ENCODE measurements around the gene ZDHHC9. TPM values are rescaled to one million over a fixed set of nuclear protein-coding genes. Genes with fewer than 3 reads are reported as not detected.

The ZDHHC9 gene
- polyA plus RNA-seq (2013) = 31.7 and 34.2 TPM in 2 replicates

- H3K14ac ChIP-seq (ENCODE audit: low read length) = no peak within 1 kb of the TSS
- H3K4me3 ChIP-seq (ENCODE audit: low read depth, low read length) = peak within 1 kb of the TSS; percentile 93
- no peaks in the 10 kb centered on the region for H3K27me3 ChIP-seq (ENCODE audit: insufficient read depth, low read length)
- peak within 1 kb of the TSS; percentile 84 for H3K4me2 ChIP-seq (ENCODE audit: low read length)
- H2AK5ac ChIP-seq (ENCODE audit: low read length) = no peak within 1 kb of the TSS
- H3K36me3 ChIP-seq (ENCODE audit: control insufficient read depth in 1 of 2, insufficient read depth in 2 of 2, low read length in 2 of 2) = peaks cover 8 to 11% of the 10 kb centered on the region in 2 experiments
- H3K27ac ChIP-seq (ENCODE audit: low read depth, low read length) = no peak within 1 kb of the TSS
- H3K79me2 ChIP-seq (ENCODE audit: control insufficient read depth, insufficient read depth, low read length, poor library complexity) = no peaks in the 10 kb centered on the region
- H4K12ac ChIP-seq (ENCODE audit: low read depth, low read length) = no peak within 1 kb of the TSS
- H2AFZ ChIP-seq (ENCODE audit: insufficient read depth, low read length, poor library complexity) = peak within 1 kb of the TSS; percentile 66
- H3K18ac ChIP-seq (ENCODE audit: low read length) = no peak within 1 kb of the TSS
- H3K9ac ChIP-seq (ENCODE audit: low read length) = peak within 1 kb of the TSS; percentile 63
- no CpG with 5 or more reads among the region's 72 CpGs for WGBS (ENCODE audit: extremely low coverage, insufficient coverage, insufficient read length)
- peaks cover 3% of the 10 kb centered on the region for H3K79me1 ChIP-seq (ENCODE audit: low read length)
- peaks cover 0 to 2% of the 10 kb centered on the region in 2 experiments for H3K4me1 ChIP-seq (ENCODE audit: control insufficient read depth in 1 of 2, insufficient read depth in 2 of 2, low read length in 2 of 2)
- H4K91ac ChIP-seq (ENCODE audit: low read depth, low read length) = peak within 1 kb of the TSS; percentile 13
- H3K9me3 ChIP-seq (ENCODE audit: insufficient read depth, low read depth, low read length) = no peaks in the 10 kb centered on the region
- no peak within 1 kb of the TSS for H2BK5ac ChIP-seq (ENCODE audit: low read depth, low read length, poor library complexity)
- no peak within 1 kb of the TSS for H2BK12ac ChIP-seq (ENCODE audit: low read length)
- DNase-seq = peak; percentile 80 to 84
- H3K23ac ChIP-seq (ENCODE audit: low read length) = no peak within 1 kb of the TSS
- no peak within 1 kb of the TSS for H2BK120ac ChIP-seq (ENCODE audit: insufficient read depth, low read length, poor library complexity)
- H3K4ac ChIP-seq (ENCODE audit: low read depth, low read length) = no peak within 1 kb of the TSS
- H4K8ac ChIP-seq (ENCODE audit: low read depth, low read length) = peak within 1 kb of the TSS; percentile 61
Measured at GRCh38 chrX:129843459-129844306, at the start of gene ZDHHC9. TSS of gene ZDHHC9 (minus strand) at chrX:129843886. CDS start at chrX:129841945, 1,941 bp downstream.

GRCh38 chrX:129877401-129877800 is 33.7 kb upstream of the ZDHHC9 start:
- Histone ChIP-seq H3K4me2 (ENCODE audit: low read length) (peak overlapping the region; percentile 19), H3K27ac (ENCODE audit: low read depth, low read length) (no peak overlapping the region), H4K91ac (ENCODE audit: low read depth, low read length) (no peak overlapping the region), H3K4ac (ENCODE audit: low read depth, low read length) (no peak overlapping the region), H3K23ac (ENCODE audit: low read length) (no peak overlapping the region), H4K8ac (ENCODE audit: low read depth, low read length) (no peak overlapping the region), H3K79me2 (ENCODE audit: control insufficient read depth, insufficient read depth, low read length, poor library complexity) (no peaks in the 10 kb centered on the region), H3K27me3 (ENCODE audit: insufficient read depth, low read length) (no peaks in the 10 kb centered on the region), H3K4me3 (ENCODE audit: low read depth, low read length) (no peak overlapping the region), H3K18ac (ENCODE audit: low read length) (no peak overlapping the region), H3K79me1 (ENCODE audit: low read length) (no peaks in the 10 kb centered on the region), H2BK120ac (ENCODE audit: insufficient read depth, low read length, poor library complexity) (no peak overlapping the region), H3K9me3 (ENCODE audit: insufficient read depth, low read depth, low read length) (no peaks in the 10 kb centered on the region), H4K12ac (ENCODE audit: low read depth, low read length) (no peak overlapping the region), H3K14ac (ENCODE audit: low read length) (no peak overlapping the region), H3K36me3 (ENCODE audit: control insufficient read depth in 1 of 2, insufficient read depth in 2 of 2, low read length in 2 of 2) (no peaks in the 10 kb centered on the region), H2AFZ (ENCODE audit: insufficient read depth, low read length, poor library complexity) (no peak overlapping the region), H2BK12ac (ENCODE audit: low read length) (no peak overlapping the region), H2AK5ac (ENCODE audit: low read length) (no peak overlapping the region), H2BK5ac (ENCODE audit: low read depth, low read length, poor library complexity) (no peak overlapping the region), H3K9ac (ENCODE audit: low read length) (no peak overlapping the region), H3K4me1 (ENCODE audit: control insufficient read depth in 1 of 2, insufficient read depth in 2 of 2, low read length in 2 of 2) (peaks cover 3 to 6% of the 10 kb centered on the region in 2 experiments)
- WGBS (ENCODE audit: extremely low coverage, insufficient coverage, insufficient read length) = no CpG with 5 or more reads among the region's 5 CpGs
- DNase-seq = peak; percentile 61 to 83

- no peak overlapping the region for H3K4me2 ChIP-seq (ENCODE audit: low read length)
- no peak overlapping the region for H2AFZ ChIP-seq (ENCODE audit: insufficient read depth, low read length, poor library complexity)
- no peaks in the 10 kb centered on the region for H3K79me2 ChIP-seq (ENCODE audit: control insufficient read depth, insufficient read depth, low read length, poor library complexity)
- H2BK12ac ChIP-seq (ENCODE audit: low read length) = no peak overlapping the region
- H4K12ac ChIP-seq (ENCODE audit: low read depth, low read length) = no peak overlapping the region
- H3K9ac ChIP-seq (ENCODE audit: low read length) = no peak overlapping the region
- no peak overlapping the region for H4K91ac ChIP-seq (ENCODE audit: low read depth, low read length)
- H2BK120ac ChIP-seq (ENCODE audit: insufficient read depth, low read length, poor library complexity) = no peak overlapping the region
- H3K4me1 ChIP-seq (ENCODE audit: control insufficient read depth in 1 of 2, insufficient read depth in 2 of 2, low read length in 2 of 2) = peaks cover 3 to 6% of the 10 kb centered on the region in 2 experiments
- no CpG with 5 or more reads among the region's 4 CpGs for WGBS (ENCODE audit: extremely low coverage, insufficient coverage, insufficient read length)
- no peak overlapping the region for H3K18ac ChIP-seq (ENCODE audit: low read length)
- H3K79me1 ChIP-seq (ENCODE audit: low read length) = no peaks in the 10 kb centered on the region
- no peaks in the 10 kb centered on the region for H3K27me3 ChIP-seq (ENCODE audit: insufficient read depth, low read length)
- no peak overlapping the region for H2BK5ac ChIP-seq (ENCODE audit: low read depth, low read length, poor library complexity)
- no peak overlapping the region for H4K8ac ChIP-seq (ENCODE audit: low read depth, low read length)
- H3K4ac ChIP-seq (ENCODE audit: low read depth, low read length) = no peak overlapping the region
- H3K14ac ChIP-seq (ENCODE audit: low read length) = no peak overlapping the region
- no peak overlapping the region for H3K27ac ChIP-seq (ENCODE audit: low read depth, low read length)
- peak; percentile 2 to 70 for DNase-seq
- no peak overlapping the region for H3K23ac ChIP-seq (ENCODE audit: low read length)
- no peak overlapping the region for H2AK5ac ChIP-seq (ENCODE audit: low read length)
- no peaks in the 10 kb centered on the region for H3K36me3 ChIP-seq (ENCODE audit: control insufficient read depth in 1 of 2, insufficient read depth in 2 of 2, low read length in 2 of 2)
- H3K4me3 ChIP-seq (ENCODE audit: low read depth, low read length) = no peak overlapping the region
- H3K9me3 ChIP-seq (ENCODE audit: insufficient read depth, low read depth, low read length) = no peaks in the 10 kb centered on the region
Measured at GRCh38 chrX:129876771-129877305, 33.2 kb upstream of the ZDHHC9 start.

GRCh38 chrX:129875669-129876068 is 32.0 kb upstream of the ZDHHC9 start:
- Histone ChIP-seq H3K4me3 (ENCODE audit: low read depth, low read length) (no peak overlapping the region), H2BK5ac (ENCODE audit: low read depth, low read length, poor library complexity) (no peak overlapping the region), H3K23ac (ENCODE audit: low read length) (no peak overlapping the region), H3K79me2 (ENCODE audit: control insufficient read depth, insufficient read depth, low read length, poor library complexity) (no peaks in the 10 kb centered on the region), H3K18ac (ENCODE audit: low read length) (no peak overlapping the region), H2BK12ac (ENCODE audit: low read length) (no peak overlapping the region), H4K12ac (ENCODE audit: low read depth, low read length) (no peak overlapping the region), H3K79me1 (ENCODE audit: low read length) (no peaks in the 10 kb centered on the region), H2AK5ac (ENCODE audit: low read length) (no peak overlapping the region), H4K91ac (ENCODE audit: low read depth, low read length) (no peak overlapping the region), H3K9me3 (ENCODE audit: insufficient read depth, low read depth, low read length) (no peaks in the 10 kb centered on the region), H3K4me2 (ENCODE audit: low read length) (no peak overlapping the region), H3K4me1 (ENCODE audit: control insufficient read depth in 1 of 2, insufficient read depth in 2 of 2, low read length in 2 of 2) (peaks cover 3 to 6% of the 10 kb centered on the region in 2 experiments), H3K27ac (ENCODE audit: low read depth, low read length) (no peak overlapping the region), H3K27me3 (ENCODE audit: insufficient read depth, low read length) (no peaks in the 10 kb centered on the region), H3K14ac (ENCODE audit: low read length) (no peak overlapping the region), H2BK120ac (ENCODE audit: insufficient read depth, low read length, poor library complexity) (no peak overlapping the region), H3K9ac (ENCODE audit: low read length) (no peak overlapping the region), H4K8ac (ENCODE audit: low read depth, low read length) (no peak overlapping the region), H2AFZ (ENCODE audit: insufficient read depth, low read length, poor library complexity) (no peak overlapping the region), H3K4ac (ENCODE audit: low read depth, low read length) (no peak overlapping the region), H3K36me3 (ENCODE audit: control insufficient read depth in 1 of 2, insufficient read depth in 2 of 2, low read length in 2 of 2) (no peaks in the 10 kb centered on the region)
- no CpG with 5 or more reads among the region's 3 CpGs for WGBS (ENCODE audit: extremely low coverage, insufficient coverage, insufficient read length)
- peak in 1 of 2 donors; percentile 36 for DNase-seq
